Measurements from ENCODE around the gene HLA-DOB. TPM values are rescaled to one million over a fixed set of nuclear protein-coding genes. Genes with fewer than 3 reads are reported as not detected.
"Not testable (repeated sequence)": the region's sequence is repeated elsewhere in the genome, so short reads cannot be mapped to it uniquely, and the experiment has no call there.

HLA-DOB gene
- polyA plus RNA-seq, 3 donors: 0.58 to 0.62 TPM; not detected in 1

GRCh38 chr6:32825966-32826365 is 9.2 kb upstream of the HLA-DOB start:
- H3K27ac ChIP-seq (ENCODE audit: low read depth, low read length): no peak overlapping the region
- WGBS, 3 donors: 38 to 47% (median 46%) methylated on average over 2 of the region's 2 CpGs

GRCh38 chr6:32819729-32820128 is 2.9 kb upstream of the HLA-DOB start:
- 65 to 76% (median 70%) methylated on average over 3 of the region's 3 CpGs for WGBS, 3 donors

GRCh38 chr6:32818867-32819266 is 2.1 kb upstream of the HLA-DOB start:
- 61 to 84% (median 77%) methylated on average over 2 of the region's 2 CpGs for WGBS, 3 donors
- H3K27ac ChIP-seq (ENCODE audit: low read depth, low read length): no peak overlapping the region

More at GRCh38 chr6:32819729-32820128, 2.9 kb upstream of the HLA-DOB start:
- no peak overlapping the region for H3K27ac ChIP-seq (ENCODE audit: low read depth, low read length)

GRCh38 chr6:32815996-32816395 is 806 bp downstream of the HLA-DOB start:
- 61 to 80% (median 71%) methylated on average over 2 of the region's 2 CpGs for WGBS, 3 donors
- H3K27ac ChIP-seq (ENCODE audit: low read depth, low read length): no peak overlapping the region

GRCh38 chr6:32815115-32815514 is 1.7 kb downstream of the HLA-DOB start:
- 59 to 83% (median 65%) methylated on average over 5 of the region's 5 CpGs for WGBS, 3 donors
- H3K27ac ChIP-seq (ENCODE audit: low read depth, low read length): no peak overlapping the region

- H3K27ac ChIP-seq (ENCODE audit: low read depth, low read length): no peak overlapping the region
- 74 to 92% (median 88%) methylated on average over 2 of the region's 2 CpGs for WGBS, 3 donors
Measured at GRCh38 chr6:32814145-32814544, 2.7 kb downstream of the HLA-DOB start.

- H3K27ac ChIP-seq (ENCODE audit: low read depth, low read length): no peak overlapping the region
- 0 to 53% (median 34%) methylated on average over 1 of the region's 1 CpG for WGBS, 3 donors
Measured at GRCh38 chr6:32809171-32809570, 7.6 kb downstream of the HLA-DOB start.

GRCh38 chr6:32807020-32807580 is 9.7 kb downstream of the HLA-DOB start:
- 74 to 75% (median 75%) methylated on average over 5 of the region's 5 CpGs for WGBS, 3 donors
- no peak overlapping the region for H3K27ac ChIP-seq (ENCODE audit: low read depth, low read length)

GRCh38 chr6:32805404-32805803 is 11.4 kb downstream of the HLA-DOB start:
- not testable (repeated sequence) for H3K27ac ChIP-seq (ENCODE audit: low read depth, low read length)

- H3K27ac ChIP-seq (ENCODE audit: low read depth, low read length): no peak overlapping the region
- 14 to 73% (median 61%) methylated on average over 2 of the region's 2 CpGs for WGBS, 3 donors
Measured at GRCh38 chr6:32803416-32803815, 13.4 kb downstream of the HLA-DOB start.

- no peak overlapping the region for H3K27ac ChIP-seq (ENCODE audit: low read depth, low read length)
- 75 to 92% (median 77%) methylated on average over 3 of the region's 3 CpGs for WGBS, 3 donors
Measured at GRCh38 chr6:32799740-32800139, 17.1 kb downstream of the HLA-DOB start.

GRCh38 chr6:32799168-32799567 is 17.6 kb downstream of the HLA-DOB start:
- WGBS, 3 donors: 89 to 100% (median 98%) methylated on average over 3 of the region's 3 CpGs

GRCh38 chr6:32796848-32797776 is 19.7 kb downstream of the HLA-DOB start:
- no peak overlapping the region for H3K27ac ChIP-seq (ENCODE audit: low read depth, low read length)

More at GRCh38 chr6:32799168-32799567, 17.6 kb downstream of the HLA-DOB start:
- H3K27ac ChIP-seq (ENCODE audit: low read depth, low read length): no peak overlapping the region

GRCh38 chr6:32794510-32794909 is 22.3 kb downstream of the HLA-DOB start:
- no peak overlapping the region for H3K27ac ChIP-seq (ENCODE audit: low read depth, low read length)
- WGBS, 3 donors: 20 to 61% (median 51%) methylated on average over 2 of the region's 2 CpGs

More at GRCh38 chr6:32796848-32797776, 19.7 kb downstream of the HLA-DOB start:
- WGBS, 3 donors: 4 to 9% (median 6%) methylated on average over 30 of the region's 30 CpGs

- no peak overlapping the region for H3K27ac ChIP-seq (ENCODE audit: low read depth, low read length)
- WGBS, 3 donors: 66 to 82% (median 82%) methylated on average over 3 of the region's 3 CpGs
Measured at GRCh38 chr6:32792901-32793435, 23.8 kb downstream of the HLA-DOB start.

GRCh38 chr6:32790306-32790705 is 26.5 kb downstream of the HLA-DOB start:
- WGBS, 3 donors: 42 to 70% (median 42%) methylated on average over 2 of the region's 2 CpGs
- H3K27ac ChIP-seq (ENCODE audit: low read depth, low read length): no peak overlapping the region

GRCh38 chr6:32785781-32786533 is 30.8 kb downstream of the HLA-DOB start:
- H3K27ac ChIP-seq (ENCODE audit: low read depth, low read length): no peak overlapping the region
- WGBS, 3 donors: 37 to 45% (median 41%) methylated on average over 5 of the region's 5 CpGs

- H3K27ac ChIP-seq (ENCODE audit: low read depth, low read length): not testable (repeated sequence)
Measured at GRCh38 chr6:32782923-32783322, 33.9 kb downstream of the HLA-DOB start.

GRCh38 chr6:32779036-32779435 is 37.8 kb downstream of the HLA-DOB start:
- no peak overlapping the region for H3K27ac ChIP-seq (ENCODE audit: low read depth, low read length)
